K562 treated with DMSO at 1 percent for 12 hours (cell line): ENCODE results near the gene SPDYE18. TPM values are rescaled to one million over a fixed set of nuclear protein-coding genes. Genes with fewer than 3 reads are reported as not detected.

Experiments used
- total RNA-seq: library from RNA; unstranded; fragments of 300-600 nt; gene quantifications from 2 replicates; pipeline ENCODE4 v1.2.3, GENCODE V29; 2022; ENCODE audit not compliant: insufficient read depth

Gene SPDYE18
- total RNA-seq = not detected in 2 replicates

GRCh38 chr7:77062557-77062956, at the start of gene SPDYE18:
SPDYE18 (minus strand) TSS chr7:77062558; CDS start chr7:77060512, 2,046 bp downstream.

GRCh38 chr7:77032261-77032660, 30.1 kb downstream of the SPDYE18 start, which contains the start of gene SPDYE17:
SPDYE17 (minus strand) TSS chr7:77032361; CDS start chr7:77030570, 1,791 bp downstream.

Other genes with a start within 250 kb of the SPDYE18 start
- gene SPDYE17, start 30.2 kb downstream of the SPDYE18 start, total RNA-seq = not detected in 2 replicates
- gene CCDC146, start 60.1 kb upstream of the SPDYE18 start, total RNA-seq = 0.84 and 2.9 TPM in 2 replicates
- gene FGL2, start 137.3 kb upstream of the SPDYE18 start, total RNA-seq = not detected in 2 replicates